Measurements from ENCODE around the gene SEC61G.

The SEC61G gene

DNA sequence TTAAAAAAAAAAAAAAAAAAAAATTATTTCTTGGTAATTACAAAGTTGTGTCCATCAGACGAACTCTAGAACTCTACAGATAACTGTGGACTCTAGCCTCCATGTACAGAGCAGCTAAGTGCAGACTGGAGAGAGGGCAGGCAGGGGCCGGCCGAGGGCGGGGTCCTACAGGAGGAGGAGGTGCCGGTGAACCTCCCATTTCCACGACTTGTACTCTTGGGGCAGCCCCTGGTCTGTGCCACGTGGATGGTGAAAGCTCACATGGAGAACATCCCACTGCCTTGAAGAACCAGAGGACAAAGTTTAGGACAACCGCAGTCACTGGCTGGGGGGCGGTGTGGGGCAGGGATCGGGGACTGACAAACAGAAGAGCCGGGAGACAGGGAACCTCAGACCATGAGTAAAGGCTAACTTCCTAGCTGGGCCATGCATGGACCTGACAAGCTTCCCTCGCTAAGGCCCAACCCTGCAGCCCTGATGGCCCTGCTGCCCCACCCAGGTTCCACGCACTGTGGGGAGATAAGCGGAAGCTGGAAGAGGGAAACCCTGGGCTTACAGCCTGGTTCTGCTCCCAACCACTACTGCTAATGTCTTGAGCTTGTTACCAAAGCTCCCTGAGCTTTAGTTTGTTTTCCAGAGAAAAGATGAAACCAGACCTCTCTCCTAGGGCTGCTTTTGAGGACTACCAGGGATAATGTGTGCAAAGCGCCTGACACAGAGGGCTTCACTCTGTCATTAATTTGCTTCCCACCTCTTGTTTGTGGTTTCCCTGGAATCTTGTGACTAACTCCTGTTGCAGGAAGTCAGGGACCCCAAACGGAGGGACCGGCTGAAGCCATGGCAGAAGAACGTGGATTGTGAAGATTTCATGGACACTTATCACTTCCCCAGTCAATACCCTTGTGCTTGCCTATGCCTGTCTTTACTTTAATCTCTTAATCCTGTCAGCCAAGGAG, 16.1 kb upstream of the SEC61G start:
- no peak for ATAC-seq
- TF ChIP-seq ZNF8 (CRISPR knock-in tag; IDR thresholded peaks at IDR 0.05) (no peak), ZFP30 (CRISPR knock-in tag; IDR thresholded peaks at IDR 0.05) (no peak), CSDC2 (CRISPR knock-in tag; IDR thresholded peaks at IDR 0.05) (no peak), RARB (CRISPR knock-in tag; IDR thresholded peaks at IDR 0.05) (no peak), GLIS3 (CRISPR knock-in tag; IDR thresholded peaks at IDR 0.05) (no peak), ZC3H10 (CRISPR knock-in tag; IDR thresholded peaks at IDR 0.05) (no peak), ESRRG (CRISPR knock-in tag; IDR thresholded peaks at IDR 0.05) (no peak), ZNF70 (CRISPR knock-in tag; IDR thresholded peaks at IDR 0.05) (no peak), BACH2 (CRISPR knock-in tag; IDR thresholded peaks at IDR 0.05; ENCODE audit: borderline replicate concordance) (no peak), ZNF565 (CRISPR knock-in tag; conservative IDR thresholded peaks at IDR 0.05; ENCODE audit: low read depth) (no peak), ISL1 (CRISPR knock-in tag; IDR thresholded peaks at IDR 0.05) (no peak)
- TF ChIP-seq, protein P1, sequence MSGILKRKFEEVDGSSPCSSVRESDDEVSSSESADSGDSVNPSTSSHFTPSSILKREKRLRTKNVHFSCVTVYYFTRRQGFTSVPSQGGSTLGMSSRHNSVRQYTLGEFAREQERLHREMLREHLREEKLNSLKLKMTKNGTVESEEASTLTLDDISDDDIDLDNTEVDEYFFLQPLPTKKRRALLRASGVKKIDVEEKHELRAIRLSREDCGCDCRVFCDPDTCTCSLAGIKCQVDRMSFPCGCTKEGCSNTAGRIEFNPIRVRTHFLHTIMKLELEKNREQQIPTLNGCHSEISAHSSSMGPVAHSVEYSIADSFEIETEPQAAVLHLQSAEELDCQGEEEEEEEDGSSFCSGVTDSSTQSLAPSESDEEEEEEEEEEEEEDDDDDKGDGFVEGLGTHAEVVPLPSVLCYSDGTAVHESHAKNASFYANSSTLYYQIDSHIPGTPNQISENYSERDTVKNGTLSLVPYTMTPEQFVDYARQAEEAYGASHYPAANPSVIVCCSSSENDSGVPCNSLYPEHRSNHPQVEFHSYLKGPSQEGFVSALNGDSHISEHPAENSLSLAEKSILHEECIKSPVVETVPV (CRISPR knock-in tag; IDR thresholded peaks at IDR 0.05): no peak
- TF ChIP-seq, protein P2, sequence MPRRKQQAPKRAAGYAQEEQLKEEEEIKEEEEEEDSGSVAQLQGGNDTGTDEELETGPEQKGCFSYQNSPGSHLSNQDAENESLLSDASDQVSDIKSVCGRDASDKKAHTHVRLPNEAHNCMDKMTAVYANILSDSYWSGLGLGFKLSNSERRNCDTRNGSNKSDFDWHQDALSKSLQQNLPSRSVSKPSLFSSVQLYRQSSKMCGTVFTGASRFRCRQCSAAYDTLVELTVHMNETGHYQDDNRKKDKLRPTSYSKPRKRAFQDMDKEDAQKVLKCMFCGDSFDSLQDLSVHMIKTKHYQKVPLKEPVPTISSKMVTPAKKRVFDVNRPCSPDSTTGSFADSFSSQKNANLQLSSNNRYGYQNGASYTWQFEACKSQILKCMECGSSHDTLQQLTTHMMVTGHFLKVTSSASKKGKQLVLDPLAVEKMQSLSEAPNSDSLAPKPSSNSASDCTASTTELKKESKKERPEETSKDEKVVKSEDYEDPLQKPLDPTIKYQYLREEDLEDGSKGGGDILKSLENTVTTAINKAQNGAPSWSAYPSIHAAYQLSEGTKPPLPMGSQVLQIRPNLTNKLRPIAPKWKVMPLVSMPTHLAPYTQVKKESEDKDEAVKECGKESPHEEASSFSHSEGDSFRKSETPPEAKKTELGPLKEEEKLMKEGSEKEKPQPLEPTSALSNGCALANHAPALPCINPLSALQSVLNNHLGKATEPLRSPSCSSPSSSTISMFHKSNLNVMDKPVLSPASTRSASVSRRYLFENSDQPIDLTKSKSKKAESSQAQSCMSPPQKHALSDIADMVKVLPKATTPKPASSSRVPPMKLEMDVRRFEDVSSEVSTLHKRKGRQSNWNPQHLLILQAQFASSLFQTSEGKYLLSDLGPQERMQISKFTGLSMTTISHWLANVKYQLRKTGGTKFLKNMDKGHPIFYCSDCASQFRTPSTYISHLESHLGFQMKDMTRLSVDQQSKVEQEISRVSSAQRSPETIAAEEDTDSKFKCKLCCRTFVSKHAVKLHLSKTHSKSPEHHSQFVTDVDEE (CRISPR knock-in tag; IDR thresholded peaks at IDR 0.05): no peak
- TF ChIP-seq, protein P3, sequence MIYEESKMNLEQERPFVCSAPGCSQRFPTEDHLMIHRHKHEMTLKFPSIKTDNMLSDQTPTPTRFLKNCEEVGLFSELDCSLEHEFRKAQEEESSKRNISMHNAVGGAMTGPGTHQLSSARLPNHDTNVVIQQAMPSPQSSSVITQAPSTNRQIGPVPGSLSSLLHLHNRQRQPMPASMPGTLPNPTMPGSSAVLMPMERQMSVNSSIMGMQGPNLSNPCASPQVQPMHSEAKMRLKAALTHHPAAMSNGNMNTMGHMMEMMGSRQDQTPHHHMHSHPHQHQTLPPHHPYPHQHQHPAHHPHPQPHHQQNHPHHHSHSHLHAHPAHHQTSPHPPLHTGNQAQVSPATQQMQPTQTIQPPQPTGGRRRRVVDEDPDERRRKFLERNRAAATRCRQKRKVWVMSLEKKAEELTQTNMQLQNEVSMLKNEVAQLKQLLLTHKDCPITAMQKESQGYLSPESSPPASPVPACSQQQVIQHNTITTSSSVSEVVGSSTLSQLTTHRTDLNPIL (CRISPR knock-in tag; IDR thresholded peaks at IDR 0.05; ENCODE audit: low read depth): no peak
- TF ChIP-seq, protein P4, sequence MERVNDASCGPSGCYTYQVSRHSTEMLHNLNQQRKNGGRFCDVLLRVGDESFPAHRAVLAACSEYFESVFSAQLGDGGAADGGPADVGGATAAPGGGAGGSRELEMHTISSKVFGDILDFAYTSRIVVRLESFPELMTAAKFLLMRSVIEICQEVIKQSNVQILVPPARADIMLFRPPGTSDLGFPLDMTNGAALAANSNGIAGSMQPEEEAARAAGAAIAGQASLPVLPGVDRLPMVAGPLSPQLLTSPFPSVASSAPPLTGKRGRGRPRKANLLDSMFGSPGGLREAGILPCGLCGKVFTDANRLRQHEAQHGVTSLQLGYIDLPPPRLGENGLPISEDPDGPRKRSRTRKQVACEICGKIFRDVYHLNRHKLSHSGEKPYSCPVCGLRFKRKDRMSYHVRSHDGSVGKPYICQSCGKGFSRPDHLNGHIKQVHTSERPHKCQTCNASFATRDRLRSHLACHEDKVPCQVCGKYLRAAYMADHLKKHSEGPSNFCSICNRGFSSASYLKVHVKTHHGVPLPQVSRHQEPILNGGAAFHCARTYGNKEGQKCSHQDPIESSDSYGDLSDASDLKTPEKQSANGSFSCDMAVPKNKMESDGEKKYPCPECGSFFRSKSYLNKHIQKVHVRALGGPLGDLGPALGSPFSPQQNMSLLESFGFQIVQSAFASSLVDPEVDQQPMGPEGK (CRISPR knock-in tag; IDR thresholded peaks at IDR 0.05; ENCODE audit: borderline replicate concordance): no peak

DNA sequence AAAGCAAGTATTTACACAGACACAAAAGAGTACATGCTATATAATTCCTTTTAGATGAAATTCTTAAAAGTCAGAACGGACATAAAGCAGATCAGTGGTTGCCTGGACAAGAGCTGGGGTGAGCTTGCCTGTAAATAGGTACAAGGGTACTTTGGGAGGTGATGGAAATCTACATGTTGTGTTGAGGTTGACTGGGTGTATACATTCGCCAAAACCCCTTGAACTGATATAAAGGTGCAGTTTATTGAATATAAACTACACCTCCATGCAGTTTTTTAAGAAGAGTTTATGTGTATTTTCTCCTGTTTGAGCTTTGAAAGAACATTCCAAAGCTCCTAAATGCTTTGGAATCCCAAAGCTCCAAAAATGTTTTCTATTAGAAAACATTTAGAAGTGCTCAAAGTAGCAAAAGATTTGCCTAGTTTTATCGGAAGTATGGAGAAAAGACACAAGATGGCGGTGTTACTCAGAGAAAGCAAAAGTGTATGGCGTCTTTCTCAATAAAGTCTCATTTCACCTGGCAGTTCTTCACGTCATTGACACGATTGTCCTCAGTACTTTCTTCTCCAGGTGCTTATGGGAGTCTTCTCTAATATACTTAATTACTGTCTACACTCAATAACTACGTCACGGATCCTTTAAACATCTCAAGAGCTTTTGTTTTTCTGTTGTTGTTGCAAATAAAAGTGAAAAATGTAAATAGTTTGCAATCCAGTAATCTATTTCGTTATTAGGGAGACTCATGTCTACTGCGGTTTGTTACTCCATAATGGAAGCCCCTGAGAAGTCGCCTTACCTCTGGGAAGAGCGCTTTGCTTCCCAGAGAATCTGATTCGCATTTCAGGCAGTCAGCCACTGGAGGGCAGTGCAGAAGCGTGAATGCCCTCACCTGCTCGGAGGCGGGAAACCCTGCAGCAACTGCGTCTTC, 14.7 kb upstream of the SEC61G start:
- ATAC-seq: peak; percentile 98
- no peak for TF ChIP-seq ZFP30 (CRISPR knock-in tag; IDR thresholded peaks at IDR 0.05)
- no peak for TF ChIP-seq TOX (CRISPR knock-in tag; IDR thresholded peaks at IDR 0.05; ENCODE audit: borderline replicate concordance)
- TF ChIP-seq CSDC2 (CRISPR knock-in tag; IDR thresholded peaks at IDR 0.05): no peak
- TF ChIP-seq ZFP3 (CRISPR knock-in tag; IDR thresholded peaks at IDR 0.05): no peak
- TF ChIP-seq, protein P2 (CRISPR knock-in tag; IDR thresholded peaks at IDR 0.05): no peak
- TF ChIP-seq, protein P5, sequence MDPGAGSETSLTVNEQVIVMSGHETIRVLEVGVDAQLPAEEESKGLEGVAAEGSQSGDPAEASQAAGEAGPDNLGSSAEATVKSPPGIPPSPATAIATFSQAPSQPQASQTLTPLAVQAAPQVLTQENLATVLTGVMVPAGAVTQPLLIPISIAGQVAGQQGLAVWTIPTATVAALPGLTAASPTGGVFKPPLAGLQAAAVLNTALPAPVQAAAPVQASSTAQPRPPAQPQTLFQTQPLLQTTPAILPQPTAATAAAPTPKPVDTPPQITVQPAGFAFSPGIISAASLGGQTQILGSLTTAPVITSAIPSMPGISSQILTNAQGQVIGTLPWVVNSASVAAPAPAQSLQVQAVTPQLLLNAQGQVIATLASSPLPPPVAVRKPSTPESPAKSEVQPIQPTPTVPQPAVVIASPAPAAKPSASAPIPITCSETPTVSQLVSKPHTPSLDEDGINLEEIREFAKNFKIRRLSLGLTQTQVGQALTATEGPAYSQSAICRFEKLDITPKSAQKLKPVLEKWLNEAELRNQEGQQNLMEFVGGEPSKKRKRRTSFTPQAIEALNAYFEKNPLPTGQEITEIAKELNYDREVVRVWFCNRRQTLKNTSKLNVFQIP (CRISPR knock-in tag; IDR thresholded peaks at IDR 0.05; ENCODE audit: borderline replicate concordance, low read depth): no peak
